IMR-90 (cell line): ENCODE measurements around the gene RSU1. TPM values are rescaled to one million over a fixed set of nuclear protein-coding genes. Genes with fewer than 3 reads are reported as not detected.

Experiments
- ATAC-seq: fragments of 200-7000 bp; cut with Tn5 transposase; 2 replicates; pipeline ENCODE4 v1.9.1; 2020; ENCODE audit warnings: low read depth, mild to moderate bottlenecking, moderate library complexity
- BruUV-seq: library from RNA; stranded (reverse); fragments of 400-500 nt; replicated peaks from 2 replicates; lab custom pipeline; 2021; lab: Mats Ljungman, UMichigan
- CTCF ChIA-PET: fragments of 300-600 bp; formaldehyde crosslinking; extraction: SDS; loops from one replicate; lab custom pipeline; 2021; ENCODE audit warnings: antibody characterized with exemption; lab: Yijun Ruan, JAX
- POLR2A ChIA-PET: fragments of 300-600 bp; sonication (Branson Sonifier 250); formaldehyde crosslinking; loops from one replicate; lab custom pipeline; 2022; ENCODE audit warnings: antibody characterized with exemption; ENCODE audit not compliant: unreplicated experiment; lab: Charles Lee
- DNase-seq: peaks from one replicate; pipeline ENCODE4 v3.0.0; 2013
- H2AFZ ChIP-seq: replicated peaks from 2 replicates; pipeline ENCODE3; 2013; ENCODE audit warnings: low read length, mild to moderate bottlenecking; ENCODE audit not compliant: poor library complexity
- H2AK5ac ChIP-seq: 2 replicates; pipeline ENCODE4 v1.6.1; 2013; ENCODE audit warnings: low read depth, low read length, inconsistent platforms
- H2AK9ac ChIP-seq: replicated peaks from 2 replicates; pipeline ENCODE3; 2013; ENCODE audit warnings: mild to moderate bottlenecking, low read depth, low read length, moderate library complexity; ENCODE audit not compliant: poor library complexity
- H2BK120ac ChIP-seq: 2 replicates; pipeline ENCODE4 v1.6.1; 2013; ENCODE audit warnings: low read depth, low read length, inconsistent platforms
- H2BK15ac ChIP-seq: 3 replicates; pipeline ENCODE4 v1.6.1; 2013; ENCODE audit warnings: low read depth, low read length, inconsistent platforms
- H2BK20ac ChIP-seq: 2 replicates; pipeline ENCODE4 v1.6.1; 2013; ENCODE audit warnings: low read depth, mild to moderate bottlenecking, inconsistent platforms, low read length, moderate library complexity
- H2BK5ac ChIP-seq: 2 replicates; pipeline ENCODE4 v1.6.1; 2013; ENCODE audit warnings: mild to moderate bottlenecking, low read depth, low read length, inconsistent platforms; ENCODE audit not compliant: poor library complexity, severe bottlenecking
- H3K14ac ChIP-seq: replicated peaks from 2 replicates; pipeline ENCODE4 v1.6.1; 2013; ENCODE audit warnings: low read depth, low read length, inconsistent platforms
- H3K18ac ChIP-seq: 2 replicates; pipeline ENCODE4 v1.6.1; 2013; ENCODE audit warnings: low read depth, low read length, control low read depth
- H3K23ac ChIP-seq: 2 replicates; pipeline ENCODE4 v1.6.1; 2013; ENCODE audit warnings: low read depth, low read length, inconsistent platforms
- H3K27ac ChIP-seq: 2 replicates; pipeline ENCODE4 v1.5.1; 2013; ENCODE audit warnings: mild to moderate bottlenecking, control low read depth, low read length; ENCODE audit not compliant: insufficient read depth
- H3K27me3 ChIP-seq: 2 replicates; pipeline ENCODE4 v1.6.1; 2013; ENCODE audit warnings: low read length; ENCODE audit not compliant: control insufficient read depth, insufficient read depth
- H3K36me3 ChIP-seq: 2 replicates; pipeline ENCODE4 v1.6.1; 2013; ENCODE audit warnings: low read length, mixed read lengths; ENCODE audit not compliant: control insufficient read depth, insufficient read depth
- H3K4ac ChIP-seq: 2 replicates; pipeline ENCODE4 v1.6.1; 2013; ENCODE audit warnings: low read depth, low read length, inconsistent platforms
- H3K4me1 ChIP-seq: 2 replicates; pipeline ENCODE4 v1.6.1; 2013; ENCODE audit warnings: low read length, mixed read lengths; ENCODE audit not compliant: control insufficient read depth, insufficient read depth
- H3K4me2 ChIP-seq: 2 replicates; pipeline ENCODE4 v1.6.1; 2013; ENCODE audit warnings: low read depth, mild to moderate bottlenecking, control low read depth, low read length, moderate library complexity
- H3K4me3 ChIP-seq: 2 replicates; pipeline ENCODE4 v1.5.1; 2013; ENCODE audit warnings: low read depth, mild to moderate bottlenecking, control low read depth, low read length, moderate library complexity; ENCODE audit not compliant: insufficient read depth
- H3K56ac ChIP-seq: 2 replicates; pipeline ENCODE4 v1.6.1; 2013; ENCODE audit warnings: low read length, inconsistent platforms; ENCODE audit not compliant: insufficient read depth; ENCODE audit errors: extremely low read depth
- H3K79me1 ChIP-seq, 2 experiments: 2 replicates each; pipeline ENCODE4 v1.6.1; 2013; ENCODE audit warnings: low read length in 2 of 2, inconsistent platforms in 1 of 2, low read depth in 1 of 2
- H3K9ac ChIP-seq: 2 replicates; pipeline ENCODE4 v1.6.1; 2013; ENCODE audit warnings: low read depth, low read length, control low read depth
- H3K9me1 ChIP-seq: 2 replicates; pipeline ENCODE4 v1.6.1; 2013; ENCODE audit warnings: low read length, inconsistent platforms; ENCODE audit not compliant: insufficient read depth
- H3K9me3 ChIP-seq: 2 replicates; pipeline ENCODE4 v1.6.1; 2013; ENCODE audit warnings: low read length; ENCODE audit not compliant: control insufficient read depth, insufficient read depth
- H4K20me1 ChIP-seq: 2 replicates; pipeline ENCODE4 v1.6.1; 2013; ENCODE audit warnings: low read length, inconsistent platforms; ENCODE audit not compliant: insufficient read depth
- H4K5ac ChIP-seq: 2 replicates; pipeline ENCODE4 v1.6.1; 2013; ENCODE audit warnings: mild to moderate bottlenecking, low read depth, low read length, control low read depth
- H4K8ac ChIP-seq, 2 experiments: 2 replicates each; pipeline ENCODE4 v1.6.1; 2013; ENCODE audit warnings: low read depth in 2 of 2, low read length in 2 of 2, control low read depth in 1 of 2, inconsistent platforms in 1 of 2
- H4K91ac ChIP-seq: 2 replicates; pipeline ENCODE4 v1.6.1; 2013; ENCODE audit warnings: low read depth, low read length, inconsistent platforms; ENCODE audit not compliant: insufficient read depth
- BHLHE40 ChIP-seq: fragments of 150-350 bp; IDR thresholded peaks from 2 replicates; pipeline ENCODE4 v1.6.1; 2016; ENCODE audit warnings: mild to moderate bottlenecking, low read depth, low read length
- CEBPB ChIP-seq: IDR thresholded peaks from 2 replicates; pipeline ENCODE4 v1.6.1; 2012; ENCODE audit warnings: low read depth, low read length, improper control_type of control experiment
- CHD1 ChIP-seq: IDR thresholded peaks from 2 replicates; pipeline ENCODE4 v1.6.1; 2012; ENCODE audit warnings: low read depth, low read length, improper control_type of control experiment
- MAFK ChIP-seq: IDR thresholded peaks from 2 replicates; pipeline ENCODE4 v1.6.1; 2012; ENCODE audit warnings: low read depth, low read length, improper control_type of control experiment
- MAZ ChIP-seq: IDR thresholded peaks from 2 replicates; pipeline ENCODE4 v1.6.1; 2012; ENCODE audit warnings: low read depth, mild to moderate bottlenecking, low read length, improper control_type of control experiment, moderate library complexity, borderline replicate concordance
- MXI1 ChIP-seq: IDR thresholded peaks from 2 replicates; pipeline ENCODE4 v1.6.1; 2012; ENCODE audit warnings: low read depth, mild to moderate bottlenecking, low read length, moderate library complexity, borderline replicate concordance
- NFE2L2 ChIP-seq: fragments of 150-350 bp; IDR thresholded peaks from 2 replicates; pipeline ENCODE4 v1.6.1; 2016; ENCODE audit warnings: low read depth, mild to moderate bottlenecking, low read length
- POLR2A ChIP-seq: IDR thresholded peaks from 2 replicates; pipeline ENCODE4 v1.6.1; 2012; ENCODE audit warnings: mild to moderate bottlenecking, low read depth, low read length
- RAD21 ChIP-seq: IDR thresholded peaks from 2 replicates; pipeline ENCODE4 v1.6.1; 2012; ENCODE audit warnings: low read length, improper control_type of control experiment
- RCOR1 ChIP-seq: IDR thresholded peaks from 2 replicates; pipeline ENCODE4 v1.6.1; 2012; ENCODE audit warnings: mild to moderate bottlenecking, low read length, improper control_type of control experiment; ENCODE audit not compliant: insufficient replicate concordance
- RFX5 ChIP-seq: IDR thresholded peaks from 2 replicates; pipeline ENCODE4 v1.8.0; 2012; ENCODE audit warnings: low read depth, mild to moderate bottlenecking, low read length, moderate library complexity
- SMC3 ChIP-seq: fragments of 150-350 bp; IDR thresholded peaks from 2 replicates; pipeline ENCODE4 v1.6.1; 2016; ENCODE audit warnings: low read depth, mild to moderate bottlenecking, antibody characterized with exemption, low read length, moderate library complexity
- WGBS, 2 experiments: methylation state at CpG; one replicate each; pipeline versions ENCODE4 v1.1.5 to v1.1.7; 2013; ENCODE audit warnings: missing lambda C conversion rate in 2 of 2; ENCODE audit not compliant: insufficient read length in 1 of 2; ENCODE audit errors: extremely low coverage in 2 of 2; 5-methylcytosine and 5-hydroxymethylcytosine counted together
- dilution Hi-C: fragments of 300-500 bp; cut with HindIII; formaldehyde crosslinking; loops from one replicate; pipeline ENCODE4 v1.14.3; 2018; ENCODE audit warnings: low sequenced_read_pairs; ENCODE audit not compliant: unreplicated experiment
- in situ Hi-C: fragments of 300-500 bp; cut with MboI; formaldehyde crosslinking; loops from 3 replicates; pipeline ENCODE4 v1.14.3; 2019; ENCODE audit warnings: low sequenced_read_pairs, inconsistent platforms, mixed read lengths
- intact Hi-C: fragments of 100-400 bp; cut with micrococcal nuclease; formaldehyde crosslinking; loops from 2 replicates; pipeline ENCODE4 v1.10.0; 2022
- polyA plus RNA-seq, 3 experiments: library from polyadenylated mRNA; depleted of rRNA; stranded (reverse); fragments of >200 nt; gene quantifications; 2 replicates each; pipeline ENCODE4 v1.2.3, GENCODE V29; 2012; ENCODE audit warnings: low replicate concordance in 1 of 3
- total RNA-seq: library from RNA; depleted of rRNA; stranded (reverse); fragments of >200 nt; gene quantifications from 2 replicates; pipeline ENCODE4 v1.2.3, GENCODE V29; 2012
- TF ChIP-seq, protein P1 (sequence below): fragments of 150-350 bp; IDR thresholded peaks from 2 replicates; pipeline ENCODE4 v1.6.1; 2017; ENCODE audit warnings: mild to moderate bottlenecking, antibody characterized with exemption, low read length, low read depth
- TF ChIP-seq, protein P2 (sequence below): conservative IDR thresholded peaks from 2 replicates; pipeline ENCODE4 v1.5.1; 2012; ENCODE audit warnings: mild to moderate bottlenecking, low read depth, low read length, improper control_type of control experiment
- TF ChIP-seq, protein P3 (sequence below): fragments of 150-350 bp; IDR thresholded peaks from 2 replicates; pipeline ENCODE4 v1.6.1; 2016; ENCODE audit warnings: low read depth, mild to moderate bottlenecking, low read length, moderate library complexity, borderline replicate concordance

The RSU1 gene
- total and polyA plus RNA-seq, 2 of the 4 experiments (the other 2 are of a cell fraction): 134 to 148 TPM

DNA sequence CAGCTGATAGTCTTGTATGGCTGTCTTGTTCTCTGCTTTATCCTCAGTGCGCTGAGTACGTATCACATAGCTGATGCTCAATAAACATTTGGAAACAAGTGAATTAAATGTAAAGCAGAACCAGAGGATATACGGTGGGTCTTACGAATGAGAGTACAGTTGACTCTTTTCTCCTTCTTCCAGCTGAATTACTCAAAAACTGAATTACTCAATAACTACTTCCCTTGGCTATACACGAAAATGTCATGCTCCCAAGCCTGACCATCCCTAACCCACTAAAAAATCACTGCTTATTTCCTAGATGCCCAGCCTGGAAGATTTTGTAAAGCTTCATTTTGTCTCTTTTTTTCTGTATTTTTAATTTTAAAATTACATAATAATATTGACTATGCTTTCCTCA lies 3.2 kb upstream of the RSU1 start:
- Histone ChIP-seq H3K9me3 (peaks cover 7% of the 10 kb centered on the region), H3K9ac (no peak overlapping the region), H3K36me3 (no peaks in the 10 kb centered on the region), H4K8ac (no peak overlapping the region), H4K5ac (no peak overlapping the region), H3K4me3 (no peak overlapping the region), H3K14ac (no peak overlapping the region), H4K20me1 (peaks cover 4% of the 10 kb centered on the region; the same call in 1 of the 2 replicates), H3K23ac (no peak overlapping the region), H3K79me1 (peaks cover 0 to 17% of the 10 kb centered on the region in 2 experiments; a peak in 2 of 4 replicates), H3K56ac (no peak overlapping the region), H3K27me3 (no peaks in the 10 kb centered on the region), H3K9me1 (peaks cover 8% of the 10 kb centered on the region), H3K27ac (no peak overlapping the region), H2AK5ac (no peak overlapping the region), H3K4me1 (peaks cover 6% of the 10 kb centered on the region), H2BK5ac (no peak overlapping the region), H4K91ac (no peak overlapping the region), H3K18ac (no peak overlapping the region), H2AK9ac (no peak overlapping the region), H2BK15ac (no peak overlapping the region), H2BK120ac (no peak overlapping the region), H3K4ac (no peak overlapping the region), H2AFZ (no peak overlapping the region), H3K4me2 (no peak overlapping the region), H2BK20ac (no peak overlapping the region)
- dilution Hi-C loops: no loop called here
- in situ Hi-C loops: no loop called here
- DNase-seq (no peak), ATAC-seq (no peak)
- ChIA-PET CTCF (no interaction called here), POLR2A (no interaction called here)
- no CpG with 5 or more reads among the region's 5 CpGs for WGBS, 2 experiments
- TF ChIP-seq, protein P1, sequence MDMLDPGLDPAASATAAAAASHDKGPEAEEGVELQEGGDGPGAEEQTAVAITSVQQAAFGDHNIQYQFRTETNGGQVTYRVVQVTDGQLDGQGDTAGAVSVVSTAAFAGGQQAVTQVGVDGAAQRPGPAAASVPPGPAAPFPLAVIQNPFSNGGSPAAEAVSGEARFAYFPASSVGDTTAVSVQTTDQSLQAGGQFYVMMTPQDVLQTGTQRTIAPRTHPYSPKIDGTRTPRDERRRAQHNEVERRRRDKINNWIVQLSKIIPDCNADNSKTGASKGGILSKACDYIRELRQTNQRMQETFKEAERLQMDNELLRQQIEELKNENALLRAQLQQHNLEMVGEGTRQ: no peak
- TF ChIP-seq CEBPB (no peak), BHLHE40 (no peak), CHD1 (no peak), POLR2A (no peak), NFE2L2 (no peak), RCOR1 (no peak), MAZ (no peak), RFX5 (no peak), MAFK (no peak), SMC3 (no peak), MXI1 (no peak), RAD21 (no peak)
- TF ChIP-seq, protein P2, sequence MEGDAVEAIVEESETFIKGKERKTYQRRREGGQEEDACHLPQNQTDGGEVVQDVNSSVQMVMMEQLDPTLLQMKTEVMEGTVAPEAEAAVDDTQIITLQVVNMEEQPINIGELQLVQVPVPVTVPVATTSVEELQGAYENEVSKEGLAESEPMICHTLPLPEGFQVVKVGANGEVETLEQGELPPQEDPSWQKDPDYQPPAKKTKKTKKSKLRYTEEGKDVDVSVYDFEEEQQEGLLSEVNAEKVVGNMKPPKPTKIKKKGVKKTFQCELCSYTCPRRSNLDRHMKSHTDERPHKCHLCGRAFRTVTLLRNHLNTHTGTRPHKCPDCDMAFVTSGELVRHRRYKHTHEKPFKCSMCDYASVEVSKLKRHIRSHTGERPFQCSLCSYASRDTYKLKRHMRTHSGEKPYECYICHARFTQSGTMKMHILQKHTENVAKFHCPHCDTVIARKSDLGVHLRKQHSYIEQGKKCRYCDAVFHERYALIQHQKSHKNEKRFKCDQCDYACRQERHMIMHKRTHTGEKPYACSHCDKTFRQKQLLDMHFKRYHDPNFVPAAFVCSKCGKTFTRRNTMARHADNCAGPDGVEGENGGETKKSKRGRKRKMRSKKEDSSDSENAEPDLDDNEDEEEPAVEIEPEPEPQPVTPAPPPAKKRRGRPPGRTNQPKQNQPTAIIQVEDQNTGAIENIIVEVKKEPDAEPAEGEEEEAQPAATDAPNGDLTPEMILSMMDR: no peak
- TF ChIP-seq, protein P3, sequence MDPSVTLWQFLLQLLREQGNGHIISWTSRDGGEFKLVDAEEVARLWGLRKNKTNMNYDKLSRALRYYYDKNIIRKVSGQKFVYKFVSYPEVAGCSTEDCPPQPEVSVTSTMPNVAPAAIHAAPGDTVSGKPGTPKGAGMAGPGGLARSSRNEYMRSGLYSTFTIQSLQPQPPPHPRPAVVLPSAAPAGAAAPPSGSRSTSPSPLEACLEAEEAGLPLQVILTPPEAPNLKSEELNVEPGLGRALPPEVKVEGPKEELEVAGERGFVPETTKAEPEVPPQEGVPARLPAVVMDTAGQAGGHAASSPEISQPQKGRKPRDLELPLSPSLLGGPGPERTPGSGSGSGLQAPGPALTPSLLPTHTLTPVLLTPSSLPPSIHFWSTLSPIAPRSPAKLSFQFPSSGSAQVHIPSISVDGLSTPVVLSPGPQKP: no peak
- BruUV-seq: no TSS peak
- intact Hi-C loops: no loop called here
